D721Med (cell line): ENCODE measurements around the gene SEC22B.
"Not testable (repeated sequence)": the region's sequence is repeated elsewhere in the genome, so short reads cannot be mapped to it uniquely, and the experiment has no call there.

Experiments
- DNase-seq: peaks from one replicate; pipeline ENCODE4 v3.0.0; 2011; ENCODE audit warnings: low spot score; ENCODE audit not compliant: insufficient read length
- FAIRE-seq: peaks from 2 replicates; lab custom pipeline; 2011; peaks lifted over from hg19 to GRCh38; lab: Jason Lieb, UNC
- CTCF ChIP-seq: IDR thresholded peaks from 2 replicates; pipeline ENCODE4 v1.5.1; 2012; ENCODE audit warnings: mild to moderate bottlenecking, control low read depth; ENCODE audit not compliant: insufficient read depth; ENCODE audit errors: missing control alignments

The SEC22B gene

DNA sequence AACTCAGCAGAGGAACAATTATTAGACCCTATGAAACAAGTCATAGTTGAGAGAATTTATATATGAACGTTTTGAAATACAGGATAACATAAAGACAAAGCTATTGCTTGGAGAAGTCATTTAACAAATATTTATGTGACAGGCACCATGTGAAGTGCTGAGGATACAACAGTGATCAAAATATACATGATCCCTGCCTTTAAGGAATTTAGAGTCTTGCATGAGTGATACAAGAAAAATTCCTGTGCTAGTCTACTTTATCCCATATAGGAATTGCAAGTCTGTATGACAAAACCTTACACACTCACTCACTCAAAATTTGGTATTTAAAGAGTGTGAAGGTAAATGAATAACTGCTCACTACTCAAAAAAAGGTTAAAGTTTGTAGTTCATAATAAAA lies 17.8 kb downstream of the SEC22B start:
- FAIRE-seq, DNase-seq: not testable (repeated sequence)

DNA sequence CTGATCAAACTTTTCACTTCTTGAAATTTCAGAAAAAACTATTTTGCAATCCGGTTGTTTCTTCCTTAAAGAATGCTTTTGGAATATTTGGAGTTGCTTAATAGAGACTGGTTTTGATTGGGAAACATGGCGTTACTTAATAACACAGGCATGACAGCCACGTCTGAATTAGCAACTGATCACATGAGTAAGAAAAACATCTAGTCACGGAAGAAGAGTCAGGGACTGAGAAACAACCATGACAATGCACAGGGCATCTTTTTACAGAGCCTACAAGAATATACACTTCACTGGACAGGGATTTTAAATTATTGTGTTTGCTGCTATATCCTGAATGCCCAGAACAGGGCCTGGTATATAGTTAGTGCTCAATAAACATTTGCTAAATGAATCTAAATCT lies 18.2 kb downstream of the SEC22B start:
- not testable (repeated sequence) for DNase-seq, FAIRE-seq

- not testable (repeated sequence) for FAIRE-seq
Measured at GRCh38 chr1:120150138-120150822, 26.0 kb downstream of the SEC22B start.

DNA sequence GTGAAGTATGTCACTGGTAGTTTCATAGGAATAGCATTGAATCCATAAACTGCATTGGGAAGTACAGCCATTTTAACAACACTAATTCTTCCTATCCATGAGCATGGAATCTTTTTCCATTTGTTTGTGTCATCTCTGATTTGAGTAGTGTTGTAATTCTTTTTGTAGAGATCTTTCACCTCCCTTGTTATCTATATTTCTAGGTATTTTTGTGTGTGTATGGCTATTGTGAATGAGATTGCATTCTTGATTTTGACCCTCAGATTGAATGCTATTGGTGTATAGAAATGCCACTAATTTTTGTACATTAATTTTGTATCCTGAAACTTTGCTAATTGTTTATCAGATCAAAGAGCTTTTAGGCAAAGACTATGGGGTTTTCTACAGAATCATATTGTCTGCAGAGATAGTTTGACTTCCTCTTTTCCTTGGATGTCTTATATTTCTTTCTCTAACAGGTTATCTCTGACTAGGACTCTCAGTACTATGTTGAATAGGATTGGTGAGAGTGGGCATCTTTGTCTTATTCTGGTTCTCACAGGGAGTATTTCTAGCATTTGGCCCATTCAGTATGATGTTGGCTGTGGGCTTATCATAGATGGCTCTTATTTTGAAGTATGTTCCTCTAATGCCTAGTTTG lies 26.8 kb downstream of the SEC22B start:
- not testable (repeated sequence) for FAIRE-seq, DNase-seq

More at GRCh38 chr1:120150138-120150822, 26.0 kb downstream of the SEC22B start:
- DNase-seq: not testable (repeated sequence)

DNA sequence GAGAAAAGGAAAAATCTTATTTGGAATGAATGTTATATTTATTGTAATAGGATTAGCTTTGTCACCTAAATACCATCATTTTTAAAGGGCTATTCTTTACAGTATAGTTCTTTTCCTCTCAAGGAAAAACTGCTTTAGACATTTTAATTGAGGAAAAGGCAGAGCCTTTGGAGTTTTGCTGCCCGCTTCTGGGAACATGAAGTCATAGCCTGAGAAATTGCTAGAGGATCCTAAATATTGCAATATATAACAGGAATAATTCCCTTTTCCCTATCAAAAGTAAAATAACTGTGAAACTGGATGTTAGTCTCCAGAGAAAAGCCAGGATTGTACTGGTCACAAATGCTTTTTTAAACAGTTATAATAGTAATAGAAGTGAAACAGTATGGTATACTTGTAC lies 30.5 kb downstream of the SEC22B start:
- peak; percentile 19 for TF ChIP-seq CTCF
- peak; percentile 29 for FAIRE-seq
- DNase-seq: not testable (repeated sequence)

- DNase-seq, FAIRE-seq: not testable (repeated sequence)
Measured at GRCh38 chr1:120144626-120145025, 31.7 kb downstream of the SEC22B start.

DNA sequence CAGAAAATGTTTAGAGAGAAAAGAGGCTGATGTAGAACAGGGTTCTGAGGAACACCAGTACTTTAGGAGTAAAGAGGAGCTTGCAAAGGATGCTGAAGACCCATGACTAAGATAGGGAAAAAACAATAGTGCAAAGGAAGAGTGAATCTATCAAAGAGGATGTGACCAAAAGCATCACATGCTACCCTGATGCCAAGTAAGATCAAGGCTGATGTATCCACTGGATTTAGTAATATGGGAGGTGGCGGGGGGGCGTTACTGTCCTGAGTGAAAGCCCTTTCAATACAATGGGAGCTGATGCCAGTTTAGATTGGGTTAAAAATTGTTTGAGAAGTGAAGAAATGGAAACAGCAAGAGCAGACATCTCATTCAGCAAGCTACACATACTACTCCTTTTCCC lies 32.2 kb downstream of the SEC22B start:
- FAIRE-seq, DNase-seq: not testable (repeated sequence)

DNA sequence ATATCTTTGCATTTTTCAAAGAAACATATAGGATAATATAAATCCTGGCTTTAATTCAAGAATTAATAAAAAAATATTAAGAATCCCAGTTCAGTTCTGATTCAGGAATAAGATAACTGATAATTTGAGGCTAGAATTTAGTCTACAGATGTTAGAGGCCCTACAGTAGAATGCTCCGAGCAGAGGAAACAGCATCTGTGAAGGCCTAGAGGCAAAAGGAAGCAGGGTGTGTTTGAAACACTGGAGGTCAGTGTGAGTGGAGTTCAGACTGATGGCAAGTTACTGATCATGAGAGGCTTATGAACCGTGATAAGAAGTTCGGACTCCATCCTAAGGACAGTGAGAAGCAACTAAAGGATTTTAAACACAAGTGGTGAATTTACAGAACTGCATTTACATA lies 33.0 kb downstream of the SEC22B start:
- DNase-seq, FAIRE-seq: not testable (repeated sequence)

DNA sequence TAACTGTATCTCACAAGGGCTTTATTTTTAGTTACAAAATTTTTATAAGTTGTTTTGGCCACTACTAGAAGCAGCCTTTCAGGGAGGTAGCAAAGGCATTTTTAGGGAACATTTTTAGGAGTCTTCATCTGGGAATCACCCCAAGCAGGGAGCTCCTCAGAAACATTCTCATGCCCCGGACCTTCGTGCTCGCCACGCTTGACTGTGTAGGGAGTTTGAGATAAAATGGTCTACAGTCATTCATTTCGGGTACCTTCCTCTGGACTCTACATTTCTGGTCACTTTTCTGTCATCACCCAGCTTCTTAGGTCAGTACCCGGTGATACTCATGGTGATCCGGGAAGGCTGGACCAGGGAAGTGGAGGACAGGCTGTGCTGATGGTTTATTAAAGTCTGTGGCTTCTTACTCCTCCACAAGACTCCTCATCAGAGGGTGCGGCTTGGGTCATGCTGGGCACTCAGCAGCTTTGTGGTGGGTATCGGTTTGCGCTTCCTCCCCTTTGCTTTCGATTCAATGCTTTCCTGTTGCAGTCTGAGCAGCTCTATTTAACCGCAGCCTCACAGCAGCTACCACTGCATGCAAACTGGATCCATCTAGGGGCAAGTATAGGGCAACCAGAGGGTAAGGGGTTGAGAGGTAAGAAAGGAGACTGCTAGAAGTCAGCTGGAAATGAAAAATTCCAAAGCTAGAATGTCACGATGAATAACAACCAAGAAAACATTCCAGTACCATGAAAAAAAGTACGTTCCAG lies 33.6 kb downstream of the SEC22B start:
- not testable (repeated sequence) for DNase-seq, FAIRE-seq

DNA sequence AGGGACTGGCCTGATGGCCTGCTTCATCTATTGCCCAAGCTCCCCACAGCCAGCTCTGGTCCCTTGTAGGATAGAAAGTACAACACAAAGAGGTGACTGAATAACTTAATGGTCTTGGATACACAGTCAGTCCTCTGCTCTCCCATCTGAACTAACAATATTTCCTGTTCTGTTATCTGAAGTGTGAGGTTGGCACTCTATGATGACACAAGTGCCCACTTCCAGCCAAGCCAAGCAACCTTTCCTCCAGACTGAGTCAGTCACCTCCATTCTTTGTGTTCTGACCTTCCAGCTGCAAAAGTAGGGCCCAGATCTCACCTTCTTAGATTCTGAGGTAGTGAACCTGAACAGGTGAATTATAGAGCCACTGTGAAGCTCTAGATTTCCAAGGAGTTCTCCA lies 34.5 kb downstream of the SEC22B start:
- DNase-seq, FAIRE-seq: not testable (repeated sequence)

DNA sequence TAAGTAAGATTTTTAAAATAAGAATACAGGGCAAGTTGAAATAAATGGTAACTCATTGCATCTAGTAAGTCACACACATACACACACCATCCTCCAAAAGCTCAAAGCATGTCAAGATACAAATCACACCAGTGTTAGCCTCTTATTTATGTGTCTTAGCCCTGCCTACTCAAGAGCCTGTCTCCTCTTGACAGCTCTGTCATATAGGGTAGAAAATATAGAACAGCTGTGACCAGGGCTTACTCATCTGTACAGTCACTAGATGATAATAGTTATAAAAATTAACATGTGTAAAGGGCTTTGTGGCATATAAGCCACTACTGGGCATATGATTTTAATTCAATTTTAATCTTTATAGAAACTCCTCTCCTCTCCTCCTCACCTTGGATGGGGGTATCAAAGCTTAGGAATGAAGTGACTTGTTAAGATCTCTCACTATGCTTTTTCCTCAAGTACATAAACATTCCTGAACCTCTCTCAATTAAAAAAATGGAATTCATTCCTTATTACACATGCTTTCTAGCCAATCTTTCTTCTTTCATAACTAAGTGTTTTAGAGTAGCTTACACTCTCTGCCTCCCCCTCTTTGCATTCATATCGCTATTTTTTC lies 35.6 kb downstream of the SEC22B start:
- not testable (repeated sequence) for DNase-seq, FAIRE-seq

DNA sequence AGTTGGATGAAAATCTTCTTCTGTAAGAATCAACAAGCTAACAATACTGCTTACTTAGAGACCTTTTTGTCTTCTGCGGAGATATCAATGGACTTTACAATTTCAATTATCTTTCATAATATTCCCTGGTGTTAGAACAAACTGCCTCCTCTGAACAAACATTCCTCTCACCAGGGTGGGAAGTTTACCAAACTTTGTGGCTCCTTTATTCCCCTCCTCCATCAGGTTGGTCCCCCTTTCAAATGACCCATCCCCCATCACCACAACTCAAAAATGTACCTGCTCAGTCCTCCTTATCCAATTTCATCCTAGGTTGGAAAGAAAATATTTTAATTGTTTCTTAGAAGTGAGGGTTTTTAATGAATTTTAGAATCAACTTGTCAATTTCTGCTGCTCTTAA lies 40.2 kb downstream of the SEC22B start:
- not testable (repeated sequence) for FAIRE-seq

GRCh38 chr1:120133928-120134325 lies 42.4 kb downstream of the SEC22B start:
- FAIRE-seq: not testable (repeated sequence)

More for the DNA sequence above, 40.2 kb downstream of the SEC22B start:
- DNase-seq: not testable (repeated sequence)

More at GRCh38 chr1:120133928-120134325, 42.4 kb downstream of the SEC22B start:
- not testable (repeated sequence) for DNase-seq
